GM18498 (cell line): ENCODE data around the gene ARID1B.
"Not testable (repeated sequence)": the region's sequence is repeated elsewhere in the genome, so short reads cannot be mapped to it uniquely, and the experiment has no call there.

Source experiments
- ATAC-seq: cut with Tn5 transposase; IDR thresholded peaks from one replicate; pipeline ENCODE4 v1.9.1; 2021; ENCODE audit warnings: mild to moderate bottlenecking, moderate library complexity; ENCODE audit not compliant: unreplicated experiment

The ARID1B gene

GRCh38 chr6:157144859-157145568 is 367.8 kb downstream of the ARID1B start:
- ATAC-seq = no peak

DNA sequence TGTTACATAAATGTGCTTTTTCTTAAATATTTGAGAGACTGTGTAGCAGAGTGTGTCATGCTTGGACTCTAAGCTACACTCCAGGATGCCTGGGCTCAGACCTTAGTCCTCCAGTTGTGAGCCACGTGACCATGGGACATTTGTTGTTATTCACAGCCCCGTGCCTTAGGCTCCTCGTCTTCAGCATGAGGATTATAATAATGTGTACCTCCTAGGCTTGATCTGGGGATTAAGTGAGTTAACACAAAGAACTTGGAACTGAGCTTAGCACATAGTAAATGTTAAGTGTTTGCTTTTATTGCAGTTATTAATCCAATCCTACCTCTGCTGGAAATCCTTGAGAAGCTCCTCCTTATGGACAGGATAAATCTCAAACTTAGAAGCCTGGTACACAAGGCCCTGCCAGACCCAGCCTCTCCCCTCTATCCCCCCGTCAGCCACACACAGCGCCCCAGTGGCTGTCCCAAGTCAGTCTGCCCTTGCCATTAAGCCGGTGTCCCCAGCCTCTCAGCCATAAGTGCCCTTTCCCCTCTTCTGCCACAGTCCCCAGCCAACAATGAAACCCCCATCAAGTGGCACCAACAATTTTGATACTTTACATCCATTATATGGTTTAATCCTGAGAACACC is 368.6 kb downstream of the ARID1B start:
- no peak for ATAC-seq

DNA sequence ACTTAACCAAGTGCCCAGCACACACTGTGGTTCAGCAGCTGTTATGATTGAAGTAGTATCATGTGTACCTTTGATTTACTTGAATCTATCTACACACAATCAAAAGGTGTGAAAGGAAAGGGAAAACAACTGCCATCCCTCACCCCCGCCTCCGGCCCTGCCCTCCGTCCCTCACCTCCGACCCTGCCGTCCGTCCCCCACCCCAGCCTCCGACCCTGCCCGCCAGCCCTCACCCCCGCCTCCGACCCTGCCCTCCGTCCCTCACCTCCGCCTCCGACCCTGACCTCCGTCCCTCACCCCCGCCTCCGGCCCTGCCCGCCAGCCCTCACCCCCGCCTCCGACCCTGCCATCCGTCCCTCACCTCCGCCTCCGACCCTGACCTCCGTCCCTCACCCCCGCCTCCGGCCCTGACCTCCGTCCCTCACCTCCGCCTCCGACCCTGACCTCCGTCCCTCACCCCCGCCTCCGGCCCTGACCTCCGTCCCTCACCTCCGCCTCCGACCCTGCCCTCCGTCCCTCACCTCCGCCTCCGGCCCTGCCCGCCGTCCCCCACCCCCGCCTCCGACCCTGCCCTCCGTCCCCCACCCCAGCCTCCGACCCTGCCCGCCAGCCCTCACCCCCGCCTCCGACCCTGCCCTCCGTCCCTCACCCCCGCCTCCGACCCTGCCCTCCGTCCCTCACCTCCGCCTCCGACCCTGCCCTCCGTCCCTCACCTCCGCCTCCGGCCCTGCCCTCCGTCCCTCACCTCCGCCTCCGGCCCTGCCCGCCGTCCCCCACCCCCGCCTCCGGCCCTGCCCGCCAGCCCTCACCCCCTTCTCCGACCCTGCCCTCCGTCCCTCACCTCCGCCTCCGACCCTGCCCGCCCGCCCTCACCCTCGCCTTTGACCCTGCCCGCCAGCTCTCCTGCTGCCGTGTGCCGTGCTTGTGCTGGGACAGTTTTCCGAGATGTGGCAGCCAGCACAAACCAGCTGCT is 370.2 kb downstream of the ARID1B start:
- not testable (repeated sequence) for ATAC-seq

- ATAC-seq = no peak
These were observed 371.5 kb downstream of the ARID1B start for GRCh38 chr6:157148391-157149323.

- no peak for ATAC-seq
These were observed 372.9 kb downstream of the ARID1B start for GRCh38 chr6:157150076-157150475.

DNA sequence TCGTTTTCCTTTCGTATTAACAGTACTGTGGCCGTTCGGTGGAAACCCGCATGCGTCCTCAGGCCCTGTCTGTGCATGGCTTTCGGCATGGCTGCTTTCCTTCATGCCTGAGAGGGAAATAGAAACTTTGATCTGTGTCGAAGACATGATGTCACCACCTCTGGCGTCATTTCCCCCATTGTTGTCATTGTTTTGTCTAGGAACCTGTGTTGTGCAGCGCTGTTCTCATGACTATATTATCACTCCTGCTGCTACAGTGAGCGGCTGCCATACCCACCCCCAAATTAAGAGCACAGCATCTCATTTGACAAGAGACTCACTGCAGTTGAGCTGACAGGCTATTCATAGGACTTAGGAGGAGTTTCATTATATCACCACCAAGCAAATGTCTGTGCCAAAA is 373.9 kb downstream of the ARID1B start:
- ATAC-seq = no peak

DNA sequence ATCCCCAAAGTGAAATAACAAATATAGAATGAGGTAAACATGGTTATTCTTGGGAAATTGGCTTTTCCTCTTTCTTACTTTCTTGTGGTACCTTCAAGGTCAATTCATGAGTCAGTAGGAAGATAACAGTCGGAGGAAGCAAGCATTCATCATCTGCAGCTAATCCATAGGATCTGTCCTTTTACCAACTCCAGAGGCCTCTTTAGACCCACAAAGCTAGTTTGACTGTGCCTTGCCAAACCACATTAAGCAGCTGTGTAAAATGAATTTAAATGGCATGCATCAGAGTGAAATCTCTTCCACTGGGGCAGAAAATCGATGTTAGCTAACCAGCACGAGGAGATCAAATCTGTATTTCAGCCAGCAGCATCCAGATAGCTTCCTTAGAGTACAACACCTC is 374.8 kb downstream of the ARID1B start:
- ATAC-seq = no peak

- ATAC-seq = no peak
These were observed 375.4 kb downstream of the ARID1B start for GRCh38 chr6:157152556-157152955.

DNA sequence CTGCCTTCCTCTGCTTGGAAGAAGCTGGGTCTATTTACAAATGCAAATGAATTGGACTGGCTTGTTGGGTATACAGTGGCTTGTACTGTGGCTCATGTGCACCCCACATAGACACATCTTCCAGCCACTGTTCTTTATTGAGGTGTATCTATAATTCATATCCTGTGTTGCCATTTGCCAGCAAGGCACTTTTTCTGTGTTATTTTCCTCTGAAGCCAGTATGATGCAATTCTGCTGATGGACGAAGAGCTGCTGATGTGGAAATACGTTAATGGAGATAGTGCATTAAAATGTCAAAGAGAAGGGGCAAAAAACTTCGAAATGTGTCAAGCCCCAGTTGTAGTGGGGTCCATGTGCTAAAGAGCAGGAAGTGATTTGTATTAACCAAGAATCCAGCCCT is 378.6 kb downstream of the ARID1B start:
- ATAC-seq = no peak

DNA sequence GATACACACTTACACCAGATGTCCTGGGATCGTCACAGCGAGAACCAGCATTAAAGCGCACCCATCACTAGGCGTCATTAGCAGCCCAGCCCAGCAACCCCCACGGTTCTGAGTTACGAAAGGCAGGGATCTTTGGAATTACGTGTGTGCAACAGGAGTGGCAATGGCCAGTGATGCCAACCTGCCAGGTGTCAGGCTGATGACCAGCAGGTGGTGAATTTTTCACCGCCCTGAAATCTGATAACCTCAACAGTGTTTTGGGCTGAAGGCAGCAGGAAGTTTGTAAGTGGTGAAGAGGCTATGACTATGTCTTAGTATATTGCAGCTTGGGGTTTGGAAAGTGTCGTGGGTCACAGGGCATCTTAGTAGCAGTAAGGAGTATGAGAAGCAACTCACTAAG is 380.1 kb downstream of the ARID1B start:
- no peak for ATAC-seq

- no peak for ATAC-seq
These were observed 381.3 kb downstream of the ARID1B start for GRCh38 chr6:157158456-157158855.

- no peak for ATAC-seq
These were observed 381.7 kb downstream of the ARID1B start for GRCh38 chr6:157158897-157159296.

- no peak for ATAC-seq
These were observed 382.2 kb downstream of the ARID1B start for GRCh38 chr6:157159348-157159747.

DNA sequence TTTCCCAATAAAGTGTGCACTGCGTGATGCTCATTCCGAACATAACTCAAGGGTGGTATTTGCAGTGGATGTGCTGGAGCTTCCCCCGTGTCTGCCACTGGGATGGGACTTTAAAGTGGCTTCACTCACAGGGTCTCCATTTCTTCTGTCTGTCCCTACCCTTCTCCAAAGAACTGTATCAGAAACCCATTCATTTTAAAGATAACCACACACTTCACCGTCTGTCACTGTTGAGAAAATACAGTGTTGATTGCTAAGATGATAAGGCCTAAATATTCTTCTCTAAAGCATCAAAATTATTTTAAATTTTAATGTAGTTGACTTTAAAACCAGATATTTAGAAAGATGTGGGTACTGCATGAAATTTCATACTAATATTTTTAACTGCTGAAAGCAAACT is 384.7 kb downstream of the ARID1B start:
- ATAC-seq = no peak

GRCh38 chr6:157162766-157163433 is 385.7 kb downstream of the ARID1B start:
- ATAC-seq = no peak

DNA sequence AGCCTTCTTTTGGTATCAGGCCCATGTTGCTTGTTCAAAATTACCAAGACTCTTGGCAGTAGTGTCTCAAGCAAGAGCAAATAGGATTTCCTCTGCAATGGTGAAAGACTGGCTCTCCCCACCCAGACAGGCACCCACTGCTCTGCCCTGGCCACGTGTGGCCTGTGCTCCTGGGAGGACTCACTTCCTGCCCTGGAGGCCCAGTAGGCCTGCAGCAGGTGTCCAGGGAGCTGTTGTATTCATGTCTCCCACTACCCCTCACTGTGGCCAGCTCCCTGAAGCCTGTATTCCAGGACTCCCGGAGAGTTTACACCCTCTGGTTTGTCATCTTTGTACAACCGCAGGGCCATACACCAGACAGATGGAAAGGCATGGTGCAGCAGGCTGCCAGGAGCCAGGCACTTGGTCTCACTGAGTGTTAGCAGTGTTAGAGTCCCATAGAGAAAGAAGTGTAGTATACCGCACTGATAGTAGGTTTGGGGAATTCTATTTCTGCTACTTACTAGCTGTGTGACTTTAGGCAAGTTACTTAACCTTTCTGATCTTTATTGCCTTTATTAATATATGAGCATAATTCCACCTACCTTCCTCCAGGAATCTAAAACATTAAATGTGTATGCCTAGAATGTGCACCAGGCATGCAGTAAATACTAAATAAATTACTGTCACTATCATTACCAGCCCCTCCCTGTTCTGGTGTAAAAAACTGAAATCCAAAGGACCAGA is 386.4 kb downstream of the ARID1B start:
- no peak for ATAC-seq

DNA sequence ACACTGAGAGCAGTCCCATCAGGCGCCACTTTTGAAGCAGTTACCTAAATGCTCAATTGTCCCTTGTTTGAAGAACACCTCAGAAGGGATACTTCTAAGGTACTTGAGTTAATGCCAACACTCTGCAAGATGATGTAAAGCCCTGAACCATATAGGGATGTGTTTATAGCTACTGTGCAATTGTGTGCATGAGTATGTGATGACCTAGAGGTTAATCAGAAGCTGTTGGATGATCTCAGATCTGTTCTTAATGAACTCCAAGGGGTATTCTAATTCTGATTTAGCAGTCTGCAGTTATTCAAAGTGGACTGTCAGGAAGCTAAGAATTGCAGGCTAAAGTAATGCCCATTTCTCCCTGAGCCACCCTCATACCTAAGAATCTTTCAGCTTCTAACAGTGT is 387.8 kb downstream of the ARID1B start:
- ATAC-seq = no peak

DNA sequence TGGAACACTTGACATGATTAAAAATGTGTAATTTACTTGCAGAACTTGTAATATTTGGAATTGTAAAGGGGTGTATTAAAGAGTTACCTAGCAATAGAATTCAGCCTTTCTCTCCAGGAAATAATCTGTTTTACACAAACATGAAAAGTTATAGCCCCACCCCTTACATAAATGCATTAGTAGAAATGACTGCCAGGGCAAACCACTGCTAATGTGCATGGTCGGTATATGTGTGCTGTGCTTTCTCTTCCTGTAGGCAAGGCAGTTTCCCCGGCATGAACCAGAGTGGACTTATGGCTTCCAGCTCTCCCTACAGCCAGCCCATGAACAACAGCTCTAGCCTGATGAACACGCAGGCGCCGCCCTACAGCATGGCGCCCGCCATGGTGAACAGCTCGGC is 389.6 kb downstream of the ARID1B start:
- ATAC-seq = no peak

DNA sequence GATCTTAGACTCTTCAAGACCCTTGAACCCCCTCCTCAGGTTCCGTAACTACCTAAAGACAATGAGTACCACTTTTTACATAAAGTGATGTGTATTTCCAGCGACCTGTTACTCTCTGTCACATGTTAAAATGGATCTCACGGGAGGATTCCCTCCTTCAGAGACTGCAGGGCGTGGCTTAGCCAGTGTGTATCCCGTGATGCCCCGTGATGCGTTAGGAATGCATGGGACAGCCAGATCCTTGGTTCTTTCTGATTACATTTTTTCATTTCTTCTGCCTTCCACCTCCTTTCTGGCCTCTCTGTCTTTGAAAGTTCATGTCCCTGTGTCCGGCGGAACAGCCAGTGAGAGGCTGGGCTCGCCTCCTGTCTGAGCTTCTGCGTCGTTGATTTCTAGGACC is 390.7 kb downstream of the ARID1B start:
- ATAC-seq = no peak
